Smooth muscle cell (in vitro differentiated cells): Measurements from ENCODE around the gene TMEM248. TPM values are rescaled to one million over a fixed set of nuclear protein-coding genes. Genes with fewer than 3 reads are reported as not detected.
"Not testable (repeated sequence)": the region's sequence is repeated elsewhere in the genome, so short reads cannot be mapped to it uniquely, and the experiment has no call there.

Source experiments
- DNase-seq: peaks from one replicate; lab custom pipeline; 2025; ENCODE audit not compliant: unreplicated experiment; lab: John Stamatoyannopoulos, UW
- H2AFZ ChIP-seq: fragments of 200-600 bp; sonication (generic); 2 replicates; pipeline ENCODE4 v1.6.0; 2016; ENCODE audit warnings: antibody characterized with exemption, low read depth, mild to moderate bottlenecking
- H3F3A ChIP-seq: fragments of 200-600 bp; sonication (generic); 2 replicates; pipeline ENCODE4 v1.6.0; 2017; ENCODE audit warnings: antibody characterized with exemption, low read depth
- H3K27ac ChIP-seq: fragments of 200-600 bp; sonication (generic); 2 replicates; pipeline ENCODE4 v1.5.1; 2016; ENCODE audit warnings: low read depth, mild to moderate bottlenecking
- H3K27me3 ChIP-seq: fragments of 200-600 bp; sonication (generic); 2 replicates; pipeline ENCODE4 v1.6.1; 2016; ENCODE audit warnings: low read depth, mild to moderate bottlenecking
- H3K36me3 ChIP-seq: fragments of 200-600 bp; sonication (generic); 2 replicates; pipeline ENCODE4 v1.5.1; 2016; ENCODE audit warnings: low read depth
- H3K4me1 ChIP-seq: fragments of 200-600 bp; sonication (generic); 2 replicates; pipeline ENCODE4 v1.5.1; 2016; ENCODE audit warnings: low read depth
- H3K4me2 ChIP-seq: fragments of 200-600 bp; sonication (generic); 2 replicates; pipeline ENCODE4 v1.6.0; 2016; ENCODE audit warnings: mild to moderate bottlenecking
- H3K4me3 ChIP-seq: fragments of 200-600 bp; sonication (generic); 2 replicates; pipeline ENCODE4 v1.5.1; 2016; ENCODE audit warnings: mild to moderate bottlenecking
- H3K79me2 ChIP-seq: fragments of 200-600 bp; sonication (generic); 2 replicates; pipeline ENCODE4 v1.6.0; 2016; ENCODE audit warnings: low read depth, mild to moderate bottlenecking
- H3K9ac ChIP-seq: fragments of 200-600 bp; sonication (generic); 2 replicates; pipeline ENCODE4 v1.6.0; 2016; ENCODE audit warnings: low read depth
- H3K9me3 ChIP-seq: fragments of 200-600 bp; sonication (generic); replicated peaks from 2 replicates; pipeline ENCODE4 v1.5.1; 2016; ENCODE audit warnings: low read depth
- H4K20me1 ChIP-seq: fragments of 200-600 bp; sonication (generic); 2 replicates; pipeline ENCODE4 v1.6.0; 2016; ENCODE audit warnings: low read depth
- CTCF ChIP-seq: fragments of 200-600 bp; sonication (generic); IDR thresholded peaks from 2 replicates; pipeline ENCODE4 v1.5.1; 2017; ENCODE audit warnings: borderline replicate concordance, mild to moderate bottlenecking, antibody characterized with exemption; ENCODE audit not compliant: insufficient read depth, poor library complexity, severe bottlenecking
- WGBS: methylation state at CpG from one replicate; pipeline ENCODE4 v1.1.7; 2016; ENCODE audit warnings: low lambda C conversion rate; 5-methylcytosine and 5-hydroxymethylcytosine counted together
- polyA plus RNA-seq: library from polyadenylated mRNA; unstranded; fragments of >200 nt; fragmentation: Nextera tagmentation; extraction: Ambion mirVana; gene quantifications from 2 replicates; pipeline ENCODE4 v1.2.1, GENCODE V29; 2016
- total RNA-seq: library from RNA; depleted of rRNA; stranded (reverse); fragments of >200 nt; gene quantifications from 2 replicates; pipeline ENCODE4 v1.2.3, GENCODE V29; 2014

The TMEM248 gene
- total and polyA plus RNA-seq, 2 experiments from 2014 or later = 68.2 to 83.1 TPM

GRCh38 chr7:66910789-66911188, 10.2 kb upstream of the TMEM248 start:
- Histone ChIP-seq H3K9me3 (no peaks in the 10 kb centered on the region), H3K4me2 (no peak overlapping the region), H2AFZ (no peak overlapping the region), H3K4me3 (no peak overlapping the region), H3K27me3 (no peaks in the 10 kb centered on the region), H3K9ac (no peak overlapping the region), H3K27ac (no peak overlapping the region), H4K20me1 (no peaks in the 10 kb centered on the region), H3F3A (no peaks in the 10 kb centered on the region), H3K36me3 (no peaks in the 10 kb centered on the region), H3K4me1 (no peaks in the 10 kb centered on the region), H3K79me2 (no peaks in the 10 kb centered on the region)
- 81% methylated on average over 3 of the region's 3 CpGs for WGBS
- no peak for DNase-seq
- no peak for TF ChIP-seq CTCF

- WGBS = 100% methylated on average over 2 of the region's 2 CpGs
- not testable (repeated sequence) for H3K4me1 ChIP-seq, H3K27ac ChIP-seq, H3F3A ChIP-seq, H3K27me3 ChIP-seq, H2AFZ ChIP-seq, H4K20me1 ChIP-seq, H3K79me2 ChIP-seq, H3K4me3 ChIP-seq, H3K4me2 ChIP-seq, DNase-seq, H3K9ac ChIP-seq, H3K36me3 ChIP-seq, H3K9me3 ChIP-seq
Measured at GRCh38 chr7:66911191-66911590, 9.8 kb upstream of the TMEM248 start.

DNA sequence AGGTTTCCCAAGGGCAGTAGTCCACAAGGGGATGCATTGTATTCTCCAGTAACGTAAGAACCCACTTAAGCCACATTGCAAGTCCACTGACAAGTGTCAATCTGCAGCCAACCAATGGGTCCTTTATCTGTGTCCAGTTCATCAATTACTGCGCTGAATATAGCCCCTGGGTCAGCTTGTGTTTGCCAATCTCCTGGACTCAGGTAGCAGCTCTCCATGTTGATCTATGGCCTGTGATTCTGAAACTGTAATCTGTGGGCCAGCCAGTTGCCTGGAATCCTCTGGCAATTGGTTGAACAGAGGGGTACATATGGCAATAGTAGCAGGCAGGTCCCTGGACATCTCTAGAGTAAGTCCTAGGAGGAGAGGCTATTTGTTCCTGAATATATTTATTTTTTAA, 8.8 kb upstream of the TMEM248 start:
- Histone ChIP-seq H4K20me1 (no peaks in the 10 kb centered on the region), H3K4me2 (no peak overlapping the region), H3K9me3 (no peaks in the 10 kb centered on the region), H3K27me3 (no peaks in the 10 kb centered on the region), H3K9ac (no peak overlapping the region), H3F3A (no peaks in the 10 kb centered on the region), H3K4me3 (no peak overlapping the region), H3K4me1 (no peaks in the 10 kb centered on the region), H3K79me2 (no peaks in the 10 kb centered on the region), H2AFZ (no peak overlapping the region), H3K36me3 (no peaks in the 10 kb centered on the region), H3K27ac (no peak overlapping the region)
- DNase-seq = no peak
- WGBS = 94% methylated on average over 2 of the region's 2 CpGs
- TF ChIP-seq CTCF = no peak

DNA sequence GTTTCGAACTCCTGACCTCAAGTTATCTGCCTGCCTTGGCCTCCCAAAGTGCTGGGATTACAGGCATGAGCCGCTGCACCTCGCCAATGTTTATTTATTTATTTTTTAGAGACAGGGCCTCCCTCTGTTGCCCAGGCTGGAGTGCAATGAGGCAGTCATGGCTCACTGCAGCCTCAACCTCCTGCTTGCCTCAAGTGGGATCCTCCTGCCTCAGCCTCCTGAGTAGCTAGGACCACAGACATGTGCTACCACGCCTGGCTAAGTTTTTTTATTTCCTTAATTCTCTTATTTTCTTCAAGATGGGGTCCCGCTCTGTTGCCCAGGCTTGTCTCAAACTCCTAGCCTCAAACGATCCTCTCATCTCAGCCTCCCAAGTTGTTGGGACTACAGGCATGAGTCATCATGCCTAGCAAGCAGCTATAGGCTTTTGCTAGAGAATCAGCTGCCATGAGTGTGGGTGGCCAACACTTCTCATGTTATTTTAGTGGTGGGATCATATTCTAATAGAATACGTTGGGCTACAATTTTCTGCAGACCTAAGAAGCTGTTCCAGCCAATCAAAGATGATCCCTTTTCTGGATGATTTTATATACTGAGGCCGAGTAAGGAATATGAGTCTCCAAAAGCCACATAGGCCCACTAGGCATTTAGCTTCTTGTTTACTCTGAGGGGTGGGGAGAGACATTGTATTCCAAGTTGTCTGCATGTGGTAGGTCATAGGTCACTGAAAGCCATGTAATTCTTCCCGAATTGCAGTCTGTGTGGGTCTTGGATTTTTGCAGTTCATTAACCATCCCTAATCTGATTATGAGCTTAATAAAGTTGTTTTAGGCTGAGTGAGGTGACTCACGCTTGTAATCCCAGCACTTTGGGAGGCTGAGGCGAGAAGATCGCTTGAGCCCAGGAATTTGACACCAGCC, 7.6 kb upstream of the TMEM248 start:
- WGBS = 92% methylated on average over 12 of the region's 12 CpGs
- no peaks in the 10 kb centered on the region for H3K9me3 ChIP-seq
- no peak overlapping the region for H2AFZ ChIP-seq
- H3K4me1 ChIP-seq = no peaks in the 10 kb centered on the region
- H3K27ac ChIP-seq = no peak overlapping the region
- H4K20me1 ChIP-seq = no peaks in the 10 kb centered on the region
- H3K79me2 ChIP-seq = no peaks in the 10 kb centered on the region
- no peaks in the 10 kb centered on the region for H3F3A ChIP-seq
- no peaks in the 10 kb centered on the region for H3K27me3 ChIP-seq
- H3K9ac ChIP-seq = no peak overlapping the region
- H3K36me3 ChIP-seq = no peaks in the 10 kb centered on the region
- DNase-seq = no peak
- no peak for TF ChIP-seq CTCF
- no peak overlapping the region for H3K4me2 ChIP-seq
- no peak overlapping the region for H3K4me3 ChIP-seq

- peaks cover 16% of the 10 kb centered on the region for H3K79me2 ChIP-seq
- not testable (repeated sequence) for H3K9me3 ChIP-seq, H3K27ac ChIP-seq, H3K27me3 ChIP-seq, H4K20me1 ChIP-seq, H3K9ac ChIP-seq, H3K4me2 ChIP-seq, H3K4me3 ChIP-seq, DNase-seq, H3F3A ChIP-seq, H2AFZ ChIP-seq, H3K36me3 ChIP-seq
- H3K4me1 ChIP-seq = peaks cover 16% of the 10 kb centered on the region
- 96% methylated on average over 7 of the region's 7 CpGs for WGBS
Measured at GRCh38 chr7:66917904-66918303, 3.1 kb upstream of the TMEM248 start.
